ENCODE measurements around the gene CANX.
"Not testable (repeated sequence)": the region's sequence is repeated elsewhere in the genome, so short reads cannot be mapped to it uniquely, and the experiment has no call there.

The CANX gene, protein sequence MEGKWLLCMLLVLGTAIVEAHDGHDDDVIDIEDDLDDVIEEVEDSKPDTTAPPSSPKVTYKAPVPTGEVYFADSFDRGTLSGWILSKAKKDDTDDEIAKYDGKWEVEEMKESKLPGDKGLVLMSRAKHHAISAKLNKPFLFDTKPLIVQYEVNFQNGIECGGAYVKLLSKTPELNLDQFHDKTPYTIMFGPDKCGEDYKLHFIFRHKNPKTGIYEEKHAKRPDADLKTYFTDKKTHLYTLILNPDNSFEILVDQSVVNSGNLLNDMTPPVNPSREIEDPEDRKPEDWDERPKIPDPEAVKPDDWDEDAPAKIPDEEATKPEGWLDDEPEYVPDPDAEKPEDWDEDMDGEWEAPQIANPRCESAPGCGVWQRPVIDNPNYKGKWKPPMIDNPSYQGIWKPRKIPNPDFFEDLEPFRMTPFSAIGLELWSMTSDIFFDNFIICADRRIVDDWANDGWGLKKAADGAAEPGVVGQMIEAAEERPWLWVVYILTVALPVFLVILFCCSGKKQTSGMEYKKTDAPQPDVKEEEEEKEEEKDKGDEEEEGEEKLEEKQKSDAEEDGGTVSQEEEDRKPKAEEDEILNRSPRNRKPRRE

DNA sequence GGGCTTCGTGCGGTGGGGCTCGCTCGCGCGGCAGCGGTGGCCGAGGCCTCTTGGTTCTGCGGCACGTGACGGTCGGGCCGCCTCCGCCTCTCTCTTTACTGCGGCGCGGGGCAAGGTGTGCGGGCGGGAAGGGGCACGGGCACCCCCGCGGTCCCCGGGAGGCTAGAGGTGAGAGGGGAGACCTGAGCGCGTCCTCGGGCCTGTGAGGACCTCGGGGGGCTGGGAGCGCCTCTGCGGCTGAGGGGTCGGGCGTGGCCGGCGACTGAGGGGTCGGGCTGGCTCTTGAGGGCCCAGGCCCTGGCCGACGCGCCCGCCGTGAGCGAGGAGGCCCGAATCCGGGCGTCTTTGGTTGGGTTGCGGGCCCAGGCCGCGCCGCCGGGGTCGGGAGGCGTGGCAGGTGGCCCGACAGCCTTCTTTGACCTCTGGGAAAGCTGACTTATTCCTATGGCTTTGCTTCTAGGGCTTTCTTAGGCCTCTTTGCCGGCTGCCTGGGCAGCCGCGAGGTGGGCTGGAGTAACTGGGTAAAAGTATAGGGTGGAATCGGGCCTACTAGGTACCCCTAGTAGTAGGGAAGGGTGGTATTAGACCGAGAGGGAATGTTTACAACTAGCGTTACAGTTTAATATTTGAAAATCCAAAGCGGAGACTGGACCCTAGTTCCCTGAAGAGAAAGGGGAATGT is at the start of gene CANX:
CANX (plus strand) TSS at position 33 of the 681 bp plus-strand sequence. CDS start 6,715 bp downstream, outside the sequence.
- no peak for DNase-seq

DNA sequence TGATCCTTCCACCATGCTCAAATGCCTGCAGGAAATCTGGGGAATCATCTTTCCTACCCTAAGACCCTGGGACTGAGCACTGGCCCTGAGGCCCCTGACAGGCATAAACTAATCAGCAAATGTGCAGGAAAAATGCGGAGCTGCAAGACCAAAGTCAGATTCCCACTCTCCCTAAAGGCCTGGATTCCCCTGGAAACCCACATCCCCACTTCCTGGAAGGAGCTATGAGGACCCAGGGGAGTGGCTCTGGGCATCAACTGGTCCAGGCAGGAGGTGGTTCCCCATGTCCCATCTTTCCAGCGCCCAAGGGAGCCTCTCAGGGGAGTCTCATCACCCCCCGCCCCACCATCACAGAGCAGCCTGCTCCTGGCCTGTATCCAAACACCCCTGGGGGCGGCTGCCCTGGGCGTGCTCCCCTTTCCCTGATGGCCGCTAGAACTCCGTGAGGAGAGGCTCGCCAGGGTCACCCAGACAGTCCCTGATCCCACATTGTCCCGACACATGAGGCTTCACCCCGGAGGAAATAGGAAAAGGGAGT is 49.5 kb upstream of the CANX start:
- not testable (repeated sequence) for DNase-seq

DNA sequence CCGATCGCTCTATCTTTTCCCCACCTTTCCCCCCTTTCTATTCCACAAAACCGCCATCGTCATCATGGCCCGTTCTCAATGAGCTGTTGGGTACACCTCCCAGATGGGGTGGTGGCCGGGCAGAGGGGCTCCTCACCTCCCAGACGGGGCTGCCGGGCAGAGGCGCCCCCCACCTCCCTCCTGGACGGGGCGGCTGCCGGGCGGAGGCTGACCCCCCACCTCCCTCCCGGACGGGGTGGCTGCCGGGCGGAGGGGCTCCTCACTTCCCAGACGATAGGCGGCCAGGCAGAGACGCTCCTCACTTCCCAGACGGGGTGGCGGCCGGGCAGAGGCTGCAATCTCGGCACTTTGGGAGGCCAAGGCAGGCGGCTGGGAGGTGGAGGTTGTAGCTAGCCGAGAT is 48.5 kb upstream of the CANX start:
- not testable (repeated sequence) for DNase-seq

GRCh38 chr5:179653135-179653534 is 45.6 kb upstream of the CANX start:
- not testable (repeated sequence) for DNase-seq

DNA sequence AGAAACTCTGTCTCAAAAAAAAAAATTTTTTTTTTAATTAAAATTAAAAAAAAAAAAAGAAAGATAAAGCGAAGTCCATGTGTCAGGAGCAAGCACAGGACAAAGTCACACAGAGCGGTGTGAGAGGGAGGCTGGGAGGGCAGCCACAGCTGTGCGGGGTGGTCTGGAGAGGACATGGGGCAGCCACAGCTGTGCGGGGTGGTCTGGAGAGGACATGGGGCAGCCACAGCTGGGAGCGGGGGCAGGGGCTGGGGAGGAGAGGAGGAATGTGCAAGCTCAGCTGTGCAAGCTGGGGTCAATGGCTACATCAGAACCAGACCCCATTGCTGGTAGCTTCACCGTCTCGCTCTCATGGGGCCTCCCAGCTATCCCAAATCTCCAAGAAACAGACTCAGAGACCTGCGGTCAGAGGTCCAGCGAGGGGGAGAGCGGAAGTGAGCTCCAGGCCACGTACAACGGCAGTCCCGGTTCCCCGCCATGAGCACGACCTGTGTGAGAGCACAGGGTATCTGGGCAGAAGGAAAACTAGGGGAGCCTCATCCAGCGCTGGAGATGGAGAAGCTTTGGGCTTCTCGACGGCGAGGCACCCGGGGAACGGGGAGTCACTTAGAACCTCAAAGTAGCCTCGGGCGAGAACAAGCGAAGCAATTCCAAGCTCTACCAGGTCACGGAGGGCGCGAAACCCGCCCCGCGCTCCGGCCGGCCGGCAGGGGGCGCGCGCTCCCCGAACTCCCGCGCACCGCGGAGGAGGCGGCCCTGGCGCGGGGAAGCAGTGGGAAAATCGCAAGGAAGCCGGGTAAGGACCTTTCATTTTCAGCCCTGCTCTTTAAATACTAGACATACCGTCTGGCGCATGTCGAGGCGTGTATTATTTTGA is 41.2 kb upstream of the CANX start:
- not testable (repeated sequence) for DNase-seq

DNA sequence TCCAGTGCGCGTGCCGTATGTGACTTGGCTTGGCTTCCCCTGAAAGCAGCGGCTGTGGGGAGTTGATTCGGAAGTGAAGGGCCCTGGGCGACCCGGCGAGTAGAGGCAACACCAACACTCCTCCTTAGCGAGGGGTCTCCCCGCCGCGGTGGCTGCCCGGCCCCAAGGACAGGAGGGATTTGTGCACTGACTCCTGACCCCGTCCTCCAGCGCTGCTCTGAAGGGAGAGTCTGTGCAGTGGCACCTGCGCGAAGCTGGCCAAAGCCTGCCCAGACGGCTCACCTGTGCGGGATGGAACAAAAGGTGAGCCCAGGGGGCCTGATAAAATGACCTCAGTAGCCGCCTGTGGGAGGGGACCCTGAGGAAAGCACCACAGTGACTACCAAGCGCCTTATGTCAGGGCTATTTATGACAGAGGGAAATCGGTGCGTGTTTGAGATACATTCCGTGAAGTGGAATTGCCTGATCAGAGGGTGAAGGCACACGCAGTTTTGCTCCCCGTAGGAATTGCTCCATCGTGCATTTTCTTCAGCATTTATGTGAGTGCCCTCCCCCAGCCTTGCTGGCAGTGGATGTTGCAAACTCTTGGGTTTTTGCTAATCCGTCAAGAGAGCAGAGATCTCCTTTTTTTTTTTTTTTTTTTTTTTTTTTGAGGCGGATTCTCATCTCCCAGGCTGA is 40.4 kb upstream of the CANX start:
- DNase-seq, result not testable (repeated sequence)

- not testable (repeated sequence) for DNase-seq
These were observed 37.1 kb upstream of the CANX start for GRCh38 chr5:179661647-179662046.

GRCh38 chr5:179668391-179668790 is 30.4 kb upstream of the CANX start:
- peak; percentile 47 for DNase-seq

DNA sequence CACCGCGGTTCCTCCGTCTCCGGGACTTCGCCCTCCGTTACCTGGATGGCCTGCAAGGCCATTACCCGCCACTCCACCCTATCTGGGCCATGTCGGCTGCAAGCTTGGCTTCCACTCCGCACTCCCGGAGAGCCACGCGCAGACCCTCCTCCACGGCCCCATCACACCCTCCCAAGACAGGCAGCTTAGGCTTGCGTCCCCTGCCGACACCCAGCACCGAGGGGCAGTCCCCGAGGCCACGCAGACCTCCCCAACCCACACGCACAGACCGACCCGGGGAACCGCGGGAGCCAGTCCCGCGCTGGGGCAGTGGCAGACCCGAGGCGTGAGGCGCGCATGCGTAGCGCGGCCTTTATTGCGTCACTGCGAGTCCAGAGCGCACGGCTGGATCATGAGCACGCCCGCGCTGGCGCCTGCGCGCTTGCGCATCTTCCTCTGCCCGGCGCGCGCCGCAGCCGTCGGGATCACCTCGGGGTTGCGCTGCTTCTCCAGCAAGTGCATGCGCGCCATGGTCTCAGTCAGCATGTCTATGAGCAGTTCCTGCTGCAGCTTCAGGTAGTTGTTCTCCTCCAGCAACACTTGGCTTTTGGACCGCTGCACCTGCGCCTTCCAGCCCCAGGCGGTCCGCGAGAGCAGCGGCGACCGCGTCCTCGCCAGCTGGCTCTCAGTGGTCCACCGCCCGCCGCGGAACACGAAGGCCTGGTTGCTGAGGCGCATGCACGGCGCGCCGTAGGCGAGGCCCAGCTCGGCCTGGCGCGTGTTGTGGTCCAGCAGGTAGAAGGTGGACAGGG is 20.3 kb upstream of the CANX start:
- peak; percentile 94 for DNase-seq

GRCh38 chr5:179679014-179679674 is 19.6 kb upstream of the CANX start:
- DNase-seq, result peak; percentile 76

- DNase-seq, result no peak
These were observed 18.6 kb upstream of the CANX start for GRCh38 chr5:179680014-179680779.

DNA sequence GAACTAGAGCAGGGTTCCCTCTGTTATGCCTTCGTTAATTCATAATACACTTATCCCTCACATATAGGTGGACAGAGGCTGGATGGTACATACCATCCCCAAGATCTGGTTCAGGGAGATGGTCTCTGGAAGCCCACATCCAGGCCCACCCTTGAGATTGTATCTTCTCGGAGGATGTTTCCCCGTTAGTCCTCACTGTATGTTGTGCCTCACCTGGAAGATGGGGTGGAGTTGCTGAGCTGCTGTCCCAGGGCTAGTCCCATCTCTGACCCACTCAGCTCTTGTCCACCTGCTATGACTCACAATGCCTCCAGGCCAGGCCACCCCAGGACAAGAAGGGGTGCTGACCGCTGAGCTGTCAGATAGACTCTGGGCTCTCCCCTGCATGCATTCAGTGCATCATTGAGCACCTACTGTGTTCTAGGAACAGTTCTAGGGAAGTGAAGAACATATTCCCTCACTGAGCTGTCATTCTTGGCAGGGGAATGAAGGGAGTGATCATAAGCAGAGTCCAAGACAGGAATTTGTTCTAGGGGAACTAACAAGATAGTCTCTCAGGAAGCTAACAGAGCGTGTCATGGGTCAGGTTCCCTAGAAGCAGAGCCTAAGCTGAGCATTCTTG is 17.9 kb upstream of the CANX start, which contains the start of gene CBY3:
CBY3 (minus strand) TSS at position 255 of the 622 bp plus-strand sequence; CDS start at position 139, 116 bp downstream.
- DNase-seq, result no peak

- DNase-seq, result not testable (repeated sequence)
These were observed 9.6 kb upstream of the CANX start for GRCh38 chr5:179689212-179689611.

DNA sequence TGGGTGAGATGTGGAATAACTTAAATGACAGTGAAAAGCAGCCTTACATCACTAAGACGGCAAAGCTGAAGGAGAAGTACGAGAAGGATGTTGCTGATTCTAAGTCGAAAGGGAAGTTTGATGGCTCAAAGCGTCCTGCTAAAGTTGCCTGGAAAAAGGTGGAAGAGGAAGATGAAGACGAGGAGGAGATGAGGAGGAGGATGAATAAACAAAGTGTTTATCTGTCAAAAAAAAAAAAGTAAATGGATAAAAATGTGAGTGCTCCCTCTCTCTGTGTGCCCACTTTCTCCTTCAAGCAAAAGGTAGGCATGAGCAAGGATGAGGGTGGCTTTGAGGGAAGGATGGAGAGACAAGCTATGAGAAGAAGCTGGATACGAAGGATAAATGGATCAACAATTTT is 4.2 kb upstream of the CANX start:
- no peak for DNase-seq

DNA sequence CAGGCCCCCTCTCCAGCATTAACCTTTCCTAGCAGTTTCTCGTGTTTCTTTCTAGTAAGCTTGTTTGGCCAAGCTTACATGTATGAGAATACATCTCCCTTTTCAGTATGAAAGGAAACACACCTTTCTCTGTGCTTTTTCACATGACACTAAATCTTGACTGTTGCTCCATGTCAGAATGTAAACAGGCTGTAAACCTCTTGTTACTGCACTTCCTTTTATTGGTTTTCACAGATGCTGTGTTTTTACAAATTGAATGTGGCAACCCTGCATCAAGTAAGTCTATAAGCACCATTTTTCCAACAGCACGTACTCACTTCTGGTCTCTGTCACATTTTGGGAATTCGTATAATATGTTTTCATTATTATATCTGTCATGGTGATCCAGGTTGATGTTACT is 2.2 kb upstream of the CANX start:
- DNase-seq, result no peak

GRCh38 chr5:179697108-179697507 is 1.7 kb upstream of the CANX start:
- DNase-seq, result no peak

DNA sequence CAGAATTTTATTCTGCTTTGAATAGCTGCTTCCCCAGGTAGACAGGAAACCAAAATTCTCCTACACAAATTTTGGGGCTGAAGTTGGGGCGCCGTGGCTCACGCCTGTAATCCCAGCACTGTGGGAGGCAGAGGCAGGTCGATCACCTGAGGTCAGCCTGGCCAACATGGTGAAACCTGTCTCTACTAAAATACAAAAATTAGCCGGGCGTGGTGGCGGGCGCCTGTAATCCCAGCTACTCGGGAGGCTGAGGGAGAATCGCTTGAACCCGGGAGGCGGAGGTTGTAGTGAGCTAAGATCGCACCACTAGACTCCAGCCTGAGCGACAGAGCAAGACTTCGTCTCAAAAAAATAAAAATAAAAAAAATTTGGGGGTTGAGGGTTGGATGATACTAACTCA is 1.2 kb upstream of the CANX start:
- DNase-seq, result not testable (repeated sequence)

GRCh38 chr5:179697993-179698934 is 503 bp upstream of the CANX start:
- peak; percentile 100 for DNase-seq
